H9 (cell line): ENCODE results near the gene DFFB. TPM values are rescaled to one million over a fixed set of nuclear protein-coding genes. Genes with fewer than 3 reads are reported as not detected.

Experiments used
- DNase-seq: peaks from one replicate; pipeline ENCODE4 v3.0.0-alpha.2; 2017
- H2AFZ ChIP-seq: one replicate; pipeline ENCODE4 v1.6.1; 2013; ENCODE audit warnings: mild to moderate bottlenecking, low read length, control low read depth, moderate library complexity
- H2AK5ac ChIP-seq: 2 replicates; pipeline ENCODE4 v1.6.1; 2013; ENCODE audit warnings: low read length, control low read depth, mixed read lengths; ENCODE audit not compliant: insufficient read length
- H2BK120ac ChIP-seq: one replicate; pipeline ENCODE4 v1.6.1; 2013; ENCODE audit warnings: low read depth, mild to moderate bottlenecking, low read length, control low read depth, inconsistent platforms; ENCODE audit not compliant: poor library complexity, severe bottlenecking
- H2BK12ac ChIP-seq: 2 replicates; pipeline ENCODE4 v1.6.1; 2013; ENCODE audit warnings: low read length, control low read depth, mixed read lengths, low read depth; ENCODE audit not compliant: insufficient read length
- H2BK15ac ChIP-seq: 2 replicates; pipeline ENCODE4 v1.6.1; 2013; ENCODE audit warnings: low read depth, low read length, control low read depth
- H2BK20ac ChIP-seq: one replicate; pipeline ENCODE4 v1.6.1; 2013; ENCODE audit warnings: low read depth, mild to moderate bottlenecking, low read length, control low read depth, inconsistent platforms; ENCODE audit not compliant: poor library complexity, severe bottlenecking
- H2BK5ac ChIP-seq: 2 replicates; pipeline ENCODE4 v1.6.1; 2013; ENCODE audit warnings: low read length, control low read depth, mixed read lengths; ENCODE audit not compliant: insufficient read length
- H3K14ac ChIP-seq: 2 replicates; pipeline ENCODE4 v1.6.1; 2013; ENCODE audit warnings: low read length, control low read depth; ENCODE audit not compliant: insufficient read depth
- H3K18ac ChIP-seq: 2 replicates; pipeline ENCODE4 v1.6.1; 2013; ENCODE audit warnings: low read depth, mild to moderate bottlenecking, mixed read lengths, low read length, control low read depth; ENCODE audit not compliant: insufficient read length
- H3K23ac ChIP-seq: 2 replicates; pipeline ENCODE4 v1.6.1; 2013; ENCODE audit warnings: low read length, control low read depth, mixed read lengths, low read depth; ENCODE audit not compliant: insufficient read length
- H3K23me2 ChIP-seq: 2 replicates; pipeline ENCODE4 v1.6.1; 2013; ENCODE audit warnings: low read depth, mild to moderate bottlenecking, mixed read lengths, low read length, control low read depth; ENCODE audit not compliant: insufficient read length, poor library complexity, severe bottlenecking
- H3K27ac ChIP-seq: 2 replicates; pipeline ENCODE4 v1.5.1; 2013; ENCODE audit warnings: low read length, control low read depth, mixed read lengths, low read depth; ENCODE audit not compliant: insufficient read length
- H3K27me3 ChIP-seq: 2 replicates; pipeline ENCODE4 v1.6.1; 2013; ENCODE audit warnings: low read length, control low read depth, inconsistent platforms; ENCODE audit not compliant: insufficient read depth
- H3K4ac ChIP-seq: 2 replicates; pipeline ENCODE4 v1.6.1; 2013; ENCODE audit warnings: low read depth, mild to moderate bottlenecking, control low read depth, inconsistent platforms, low read length, moderate library complexity
- H3K4me1 ChIP-seq: 2 replicates; pipeline ENCODE4 v1.6.1; 2013; ENCODE audit warnings: low read length, control low read depth, inconsistent platforms; ENCODE audit not compliant: insufficient read depth
- H3K4me2 ChIP-seq: 2 replicates; pipeline ENCODE4 v1.6.1; 2013; ENCODE audit warnings: low read length, control low read depth, mixed read lengths; ENCODE audit not compliant: insufficient read length, insufficient read depth
- H3K56ac ChIP-seq: 2 replicates; pipeline ENCODE4 v1.6.1; 2013; ENCODE audit warnings: low read depth, mild to moderate bottlenecking, mixed read lengths, low read length, control low read depth; ENCODE audit not compliant: insufficient read length
- H3K79me1 ChIP-seq: 2 replicates; pipeline ENCODE4 v1.6.1; 2013; ENCODE audit warnings: low read depth, mild to moderate bottlenecking, moderate library complexity, low read length, control low read depth, inconsistent platforms; ENCODE audit not compliant: insufficient read depth, poor library complexity, severe bottlenecking
- H3K79me2 ChIP-seq: 2 replicates; pipeline ENCODE4 v1.6.1; 2013; ENCODE audit warnings: low read length, control low read depth, inconsistent platforms; ENCODE audit not compliant: insufficient read depth
- H3K9ac ChIP-seq: 2 replicates; pipeline ENCODE4 v1.6.1; 2013; ENCODE audit warnings: low read length, control low read depth, mixed read lengths; ENCODE audit not compliant: insufficient read length; ENCODE audit errors: extremely low read depth
- H3K9me3 ChIP-seq: one replicate; pipeline ENCODE4 v1.6.1; 2013; ENCODE audit warnings: low read depth, low read length, inconsistent platforms; ENCODE audit not compliant: control insufficient read depth
- H3T11ph ChIP-seq: one replicate; pipeline ENCODE4 v1.6.1; 2013; ENCODE audit warnings: mild to moderate bottlenecking, low read length, control low read depth, inconsistent platforms
- H4K20me1 ChIP-seq: one replicate; pipeline ENCODE4 v1.6.1; 2013; ENCODE audit not compliant: control insufficient read depth, insufficient read length, insufficient read depth
- H4K5ac ChIP-seq: 2 replicates; pipeline ENCODE4 v1.6.1; 2013; ENCODE audit warnings: low read depth, mild to moderate bottlenecking, mixed read lengths, low read length, control low read depth; ENCODE audit not compliant: insufficient read length
- H4K8ac ChIP-seq: replicated peaks from 2 replicates; pipeline ENCODE4 v1.6.1; 2013; ENCODE audit warnings: low read length, control low read depth, mixed read lengths, low read depth; ENCODE audit not compliant: insufficient read length
- H4K91ac ChIP-seq: 2 replicates; pipeline ENCODE4 v1.6.1; 2013; ENCODE audit warnings: low read depth, mild to moderate bottlenecking, moderate library complexity, mixed read lengths, low read length, control low read depth; ENCODE audit not compliant: insufficient read length
- H3K27ac Mint-ChIP-seq, 3 experiments: 2 replicates in 2 of 3; 3 replicates in 1 of 3; pipeline ENCODE4 v1.8.0; 2020 to 2021; ENCODE audit warnings: mixed read lengths in 3 of 3, mild to moderate bottlenecking in 1 of 3, moderate library complexity in 1 of 3
- H3K27me3 Mint-ChIP-seq: 2 replicates; pipeline ENCODE4 v1.8.0; 2021; ENCODE audit warnings: low read depth, mild to moderate bottlenecking, moderate library complexity, mixed read lengths
- H3K36me3 Mint-ChIP-seq, 3 experiments: 2 replicates in 2 of 3; 3 replicates in 1 of 3; pipeline ENCODE4 v1.8.0; 2020 to 2021; ENCODE audit warnings: low read depth in 3 of 3, mixed read lengths in 3 of 3; ENCODE audit not compliant: insufficient read depth in 1 of 3
- H3K4me1 Mint-ChIP-seq, 2 experiments: 2 replicates each; pipeline ENCODE4 v1.8.0; 2020; ENCODE audit warnings: mixed read lengths in 2 of 2
- H3K4me3 Mint-ChIP-seq, 2 experiments: 2 replicates in 1 of 2; 3 replicates in 1 of 2; pipeline ENCODE4 v1.8.0; 2020 to 2021; ENCODE audit warnings: mild to moderate bottlenecking in 2 of 2, mixed read lengths in 2 of 2, moderate library complexity in 1 of 2
- H3K9me3 Mint-ChIP-seq, 2 experiments: 2 replicates in 1 of 2; 3 replicates in 1 of 2; pipeline ENCODE4 v1.8.0; 2020; ENCODE audit warnings: mild to moderate bottlenecking in 2 of 2, mixed read lengths in 2 of 2, moderate library complexity in 1 of 2
- WGBS: extraction: QIAGEN DNeasy Blood & Tissue Kit; methylation state at CpG from one replicate; pipeline ENCODE4 v1.1.7; 2013; ENCODE audit warnings: missing lambda C conversion rate, low lambda C conversion rate, mixed read lengths; ENCODE audit not compliant: insufficient read length; ENCODE audit errors: extremely low coverage; 5-methylcytosine and 5-hydroxymethylcytosine counted together
- total RNA-seq: library from RNA; stranded (reverse); gene quantifications from 2 replicates; pipeline ENCODE4 v1.2.1, GENCODE V29; 2021
- TF ChIP-seq, protein P1 (sequence below): fragments of 200-600 bp; sonication (generic); conservative IDR thresholded peaks from 3 replicates; pipeline ENCODE4 v1.8.0; 2021; ENCODE audit warnings: antibody characterized with exemption, mild to moderate bottlenecking

The DFFB gene
- total RNA-seq, 1 experiment from 2014 or later, result 9.7 TPM

DNA sequence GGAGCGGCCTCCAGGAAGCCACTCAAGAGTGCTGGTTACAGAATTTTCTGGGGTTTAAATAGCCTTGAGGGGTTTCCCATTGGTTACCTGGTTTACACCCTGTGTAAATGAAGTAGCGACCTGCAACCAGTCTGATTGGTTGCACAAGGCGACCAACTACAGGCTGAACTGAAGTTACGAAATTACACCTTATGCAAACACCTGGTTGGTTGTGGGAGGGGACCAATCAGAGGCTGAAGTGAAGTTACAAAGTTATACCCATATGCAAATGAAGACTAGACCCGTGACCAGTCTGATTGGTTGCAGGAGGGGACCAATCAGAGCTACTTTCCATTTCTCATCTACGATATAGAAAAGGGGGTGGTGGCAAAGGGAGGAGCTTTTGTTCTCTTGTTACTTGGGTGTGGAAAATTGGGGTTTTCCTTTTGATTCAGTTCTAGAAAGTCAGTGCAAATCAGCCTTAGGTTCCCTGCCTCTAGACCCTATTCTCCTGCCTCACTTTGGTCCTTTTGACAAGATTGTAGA lies 65.0 kb downstream of the DFFB start:
- Histone ChIP-seq H3K79me1 (no peaks in the 10 kb centered on the region), H3K23me2 (no peaks in the 10 kb centered on the region), H2BK12ac (no peak overlapping the region), H2BK5ac (no peak overlapping the region), H3K18ac (no peak overlapping the region), H3K14ac (no peak overlapping the region), H3K9ac (no peak overlapping the region), H2BK120ac (no peak overlapping the region), H2BK20ac (no peak overlapping the region), H4K91ac (no peak overlapping the region), H3K4ac (no peak overlapping the region), H4K20me1 (no peaks in the 10 kb centered on the region), H3K27ac (no peak overlapping the region), H2AK5ac (no peak overlapping the region), H3K56ac (no peak overlapping the region), H4K5ac (no peak overlapping the region), H3K27me3 (no peaks in the 10 kb centered on the region), H3K9me3 (no peaks in the 10 kb centered on the region), H2BK15ac (no peak overlapping the region), H3K4me2 (no peak overlapping the region), H2AFZ (no peak overlapping the region), H3K4me1 (no peaks in the 10 kb centered on the region), H3K23ac (no peak overlapping the region), H3K79me2 (no peaks in the 10 kb centered on the region), H4K8ac (no peak overlapping the region), H3T11ph (no peak overlapping the region)
- H3K36me3 Mint-ChIP-seq, result 0 out of 7 replicates have a peak, but pooled peaks cover 0 to 2% (median 0%) of the 10 kb centered on the region in 3 experiments
- no peak overlapping the region for H3K4me3 Mint-ChIP-seq
- H3K27ac Mint-ChIP-seq, result no peak overlapping the region
- H3K27me3 Mint-ChIP-seq, result peaks cover 3% of the 10 kb centered on the region; the same call in 1 of the 2 replicates
- no peak for DNase-seq
- TF ChIP-seq, protein P1, sequence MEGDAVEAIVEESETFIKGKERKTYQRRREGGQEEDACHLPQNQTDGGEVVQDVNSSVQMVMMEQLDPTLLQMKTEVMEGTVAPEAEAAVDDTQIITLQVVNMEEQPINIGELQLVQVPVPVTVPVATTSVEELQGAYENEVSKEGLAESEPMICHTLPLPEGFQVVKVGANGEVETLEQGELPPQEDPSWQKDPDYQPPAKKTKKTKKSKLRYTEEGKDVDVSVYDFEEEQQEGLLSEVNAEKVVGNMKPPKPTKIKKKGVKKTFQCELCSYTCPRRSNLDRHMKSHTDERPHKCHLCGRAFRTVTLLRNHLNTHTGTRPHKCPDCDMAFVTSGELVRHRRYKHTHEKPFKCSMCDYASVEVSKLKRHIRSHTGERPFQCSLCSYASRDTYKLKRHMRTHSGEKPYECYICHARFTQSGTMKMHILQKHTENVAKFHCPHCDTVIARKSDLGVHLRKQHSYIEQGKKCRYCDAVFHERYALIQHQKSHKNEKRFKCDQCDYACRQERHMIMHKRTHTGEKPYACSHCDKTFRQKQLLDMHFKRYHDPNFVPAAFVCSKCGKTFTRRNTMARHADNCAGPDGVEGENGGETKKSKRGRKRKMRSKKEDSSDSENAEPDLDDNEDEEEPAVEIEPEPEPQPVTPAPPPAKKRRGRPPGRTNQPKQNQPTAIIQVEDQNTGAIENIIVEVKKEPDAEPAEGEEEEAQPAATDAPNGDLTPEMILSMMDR, result no peak
- no CpG with 5 or more reads among the region's 6 CpGs for WGBS
- peaks cover 0 to 7% of the 10 kb centered on the region in 2 experiments; a peak in 2 of 4 replicates for H3K4me1 Mint-ChIP-seq
- peaks cover 2 to 3% of the 10 kb centered on the region in 2 experiments; a peak in 3 of 5 replicates for H3K9me3 Mint-ChIP-seq
